Measurements from ENCODE around the gene NHS. TPM values are rescaled to one million over a fixed set of nuclear protein-coding genes. Genes with fewer than 3 reads are reported as not detected.

The NHS gene
- total RNA-seq, 6 experiments from 2014 or later: 0.06 to 0.27 (median 0.12) TPM

GRCh38 chrX:17623750-17624149, 248.8 kb downstream of the NHS start:
- intact Hi-C loops (cut with DNase I): no loop called here
- Histone ChIP-seq H3K4me1 (no peaks in the 10 kb centered on the region), H3K4me3 (no peak overlapping the region), H3K27ac (no peak overlapping the region), H3K27me3 (no peaks in the 10 kb centered on the region), H3K36me3 (no peaks in the 10 kb centered on the region), H3K9me3 (no peaks in the 10 kb centered on the region)
- ATAC-seq (no peak), DNase-seq (no peak)
- TF ChIP-seq CTCF (IDR thresholded peaks at IDR 0.05) (no peak), POLR2A (IDR thresholded peaks at IDR 0.05) (no peak)
- WGBS (ENCODE audit: insufficient coverage, low coverage, low lambda C conversion rate, missing lambda C conversion rate): 70% methylated on average over 2 of the region's 3 CpGs

DNA sequence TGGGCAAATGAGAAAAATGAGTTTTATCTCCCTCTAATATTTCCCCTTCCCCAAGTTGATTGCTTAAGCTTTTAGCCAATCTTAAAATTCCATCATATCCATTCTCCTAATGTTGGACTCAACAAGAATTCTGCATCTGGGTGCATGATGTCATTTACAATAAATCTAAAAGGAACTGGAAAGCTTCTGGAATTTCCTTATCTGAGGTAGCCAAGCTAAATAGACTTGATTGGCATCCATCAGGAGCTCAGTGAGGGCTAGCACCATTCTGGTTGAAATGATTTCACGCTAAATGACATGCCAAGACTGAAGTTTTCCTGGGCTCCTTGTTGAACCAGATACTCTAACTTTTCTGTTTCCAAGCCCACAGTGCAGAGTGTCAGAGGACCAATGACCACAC, 252.0 kb downstream of the NHS start:
- Histone ChIP-seq H3K27me3 (no peaks in the 10 kb centered on the region), H3K9me3 (no peaks in the 10 kb centered on the region), H3K4me3 (no peak overlapping the region), H3K36me3 (no peaks in the 10 kb centered on the region), H3K4me1 (no peaks in the 10 kb centered on the region), H3K27ac (no peak overlapping the region)
- 78% methylated on average over 1 of the region's 1 CpG for WGBS (ENCODE audit: insufficient coverage, low coverage, low lambda C conversion rate, missing lambda C conversion rate)
- intact Hi-C loops (cut with DNase I): no loop called here
- ATAC-seq (no peak), DNase-seq (no peak)
- TF ChIP-seq POLR2A (IDR thresholded peaks at IDR 0.05) (no peak), CTCF (IDR thresholded peaks at IDR 0.05) (no peak)

DNA sequence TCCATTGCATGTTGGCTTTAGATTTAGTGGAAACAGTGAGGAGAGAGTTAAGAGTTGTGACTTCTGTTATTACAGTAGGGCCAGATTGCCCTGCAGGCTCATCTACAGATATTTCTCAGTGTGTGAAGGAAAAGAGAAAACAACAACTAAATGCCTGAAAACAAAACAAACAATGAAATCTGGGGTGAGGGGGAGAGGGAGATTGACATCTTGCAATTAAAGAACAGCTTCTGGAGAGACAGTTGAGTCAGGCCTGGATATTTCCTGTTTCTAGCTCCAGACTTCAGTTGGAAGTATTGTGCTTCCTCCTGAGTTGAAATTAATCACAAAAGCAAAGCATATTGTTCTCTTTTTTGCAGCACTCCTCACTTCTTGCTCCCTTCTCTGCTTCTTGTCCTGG, 254.0 kb downstream of the NHS start:
- DNase-seq: no peak

DNA sequence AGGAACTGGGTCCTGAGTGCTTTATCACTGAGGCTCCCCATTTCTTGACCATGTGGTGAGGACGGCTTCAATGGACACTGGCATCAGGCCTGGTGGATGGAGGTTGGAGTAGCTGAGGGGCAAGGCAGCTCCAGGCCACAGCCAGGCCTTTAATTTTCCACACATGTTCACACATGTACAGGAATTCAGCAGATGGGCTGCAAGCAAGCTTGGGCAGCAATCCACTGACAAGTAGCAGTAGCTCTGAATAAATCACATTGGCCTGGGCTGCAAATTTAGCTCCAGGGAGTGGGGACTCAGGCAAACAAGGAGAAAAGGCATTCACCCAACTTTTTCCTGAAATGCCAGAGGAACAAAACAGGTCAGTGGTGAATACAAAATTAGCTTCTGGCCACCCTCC, 254.5 kb downstream of the NHS start:
- intact Hi-C loops (cut with DNase I): no loop called here
- ATAC-seq (no peak), DNase-seq (no peak)
- H3K4me3 ChIP-seq: no peak overlapping the region
- H3K4me1 ChIP-seq: no peaks in the 10 kb centered on the region
- no peaks in the 10 kb centered on the region for H3K27me3 ChIP-seq
- TF ChIP-seq POLR2A (IDR thresholded peaks at IDR 0.05) (no peak), CTCF (IDR thresholded peaks at IDR 0.05) (no peak)
- H3K9me3 ChIP-seq: no peaks in the 10 kb centered on the region
- WGBS (ENCODE audit: insufficient coverage, low coverage, low lambda C conversion rate, missing lambda C conversion rate): 64% methylated on average over 1 of the region's 1 CpG
- H3K27ac ChIP-seq: no peak overlapping the region
- no peaks in the 10 kb centered on the region for H3K36me3 ChIP-seq

More for the DNA sequence above, 254.0 kb downstream of the NHS start:
- no peak for ATAC-seq
- TF ChIP-seq POLR2A (IDR thresholded peaks at IDR 0.05) (no peak), CTCF (IDR thresholded peaks at IDR 0.05) (no peak)
- intact Hi-C loops (cut with DNase I): no loop called here
- Histone ChIP-seq H3K4me1 (no peaks in the 10 kb centered on the region), H3K4me3 (no peak overlapping the region), H3K27ac (no peak overlapping the region), H3K36me3 (no peaks in the 10 kb centered on the region), H3K27me3 (no peaks in the 10 kb centered on the region), H3K9me3 (no peaks in the 10 kb centered on the region)

- 89% methylated on average over 3 of the region's 3 CpGs for WGBS (ENCODE audit: insufficient coverage, low coverage, low lambda C conversion rate, missing lambda C conversion rate)
- DNase-seq: no peak
- intact Hi-C loops (cut with DNase I): no loop called here
- H3K4me3 ChIP-seq: no peak overlapping the region
- H3K36me3 ChIP-seq: no peaks in the 10 kb centered on the region
- no peaks in the 10 kb centered on the region for H3K9me3 ChIP-seq
- H3K27me3 ChIP-seq: no peaks in the 10 kb centered on the region
- H3K27ac ChIP-seq: no peak overlapping the region
- no peak for ATAC-seq
- TF ChIP-seq POLR2A (IDR thresholded peaks at IDR 0.05) (no peak), CTCF (IDR thresholded peaks at IDR 0.05) (no peak)
- no peaks in the 10 kb centered on the region for H3K4me1 ChIP-seq
Measured at GRCh38 chrX:17631647-17632046, 256.6 kb downstream of the NHS start.
